ENCODE data around the gene ZNF469.

The ZNF469 gene

DNA sequence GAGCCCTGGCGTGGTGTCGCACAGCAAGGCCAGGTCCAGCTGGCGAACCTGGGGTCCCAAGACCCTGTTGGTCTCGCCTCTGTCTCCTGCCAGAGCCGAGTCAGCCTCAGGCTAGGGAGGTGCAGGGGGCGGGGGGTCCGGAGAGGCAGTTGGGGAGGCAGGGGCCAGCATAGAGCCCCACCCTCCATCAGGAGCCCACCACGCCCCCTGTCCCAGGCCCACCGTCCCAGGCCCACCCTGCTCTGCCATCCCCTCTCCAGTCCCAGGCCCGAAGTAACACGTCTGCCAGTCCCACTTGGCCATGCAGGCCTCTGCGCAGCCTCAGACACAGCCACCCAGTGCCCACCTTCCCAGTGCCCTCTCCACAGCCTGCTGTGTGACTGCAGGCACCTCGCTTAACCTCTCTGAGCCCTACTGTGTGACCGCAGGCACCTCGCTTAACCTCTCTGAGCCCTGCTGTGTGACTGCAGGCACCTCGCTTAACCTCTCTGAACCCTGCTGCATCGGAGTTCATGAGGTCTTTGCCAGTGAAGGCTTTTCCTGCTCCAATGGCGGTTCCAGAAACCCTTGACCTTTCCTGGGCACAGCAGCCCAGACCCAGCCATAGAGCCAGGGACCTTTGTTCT, 29.3 kb downstream of the ZNF469 start:
- no peak for DNase-seq

DNA sequence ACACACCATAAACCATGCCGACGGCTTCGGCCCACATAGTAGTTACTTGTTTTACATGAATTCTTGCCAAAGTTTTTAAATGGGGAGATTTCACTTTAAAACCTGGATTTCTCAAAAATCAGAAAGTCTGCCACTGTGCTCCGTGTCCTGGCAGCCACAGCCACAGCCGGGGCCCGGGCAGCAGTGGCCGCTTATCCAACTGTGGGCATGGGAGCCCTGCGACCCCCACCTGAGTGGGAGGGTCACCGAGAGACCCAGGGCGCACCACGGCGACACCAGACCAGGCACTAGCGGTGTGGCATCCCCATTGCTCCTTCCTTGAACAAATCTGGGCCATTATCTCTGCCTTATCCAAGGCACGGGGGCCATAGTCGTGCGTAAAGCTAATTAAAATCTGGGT, 30.0 kb downstream of the ZNF469 start:
- no peak for DNase-seq

DNA sequence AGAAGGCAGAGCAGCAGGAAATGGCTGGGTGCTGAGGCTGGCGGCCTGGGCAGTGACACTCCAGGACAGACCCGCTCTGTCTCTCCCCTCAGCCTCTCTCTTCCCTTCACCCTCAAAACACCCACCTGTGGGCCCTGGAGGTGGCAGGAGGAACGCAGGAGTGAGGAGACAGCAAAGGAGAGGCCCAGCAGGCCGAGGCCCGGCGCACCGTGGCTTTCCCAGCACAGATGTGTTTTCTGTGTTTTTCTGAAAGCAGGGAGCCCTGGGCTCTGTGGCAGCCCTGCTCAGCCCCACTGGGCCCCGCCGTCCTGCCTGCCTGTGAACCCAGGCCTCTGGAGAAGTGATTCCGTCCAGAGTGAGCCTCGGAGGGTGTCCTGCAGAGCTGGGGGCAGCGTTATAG, 30.5 kb downstream of the ZNF469 start:
- DNase-seq: no peak

DNA sequence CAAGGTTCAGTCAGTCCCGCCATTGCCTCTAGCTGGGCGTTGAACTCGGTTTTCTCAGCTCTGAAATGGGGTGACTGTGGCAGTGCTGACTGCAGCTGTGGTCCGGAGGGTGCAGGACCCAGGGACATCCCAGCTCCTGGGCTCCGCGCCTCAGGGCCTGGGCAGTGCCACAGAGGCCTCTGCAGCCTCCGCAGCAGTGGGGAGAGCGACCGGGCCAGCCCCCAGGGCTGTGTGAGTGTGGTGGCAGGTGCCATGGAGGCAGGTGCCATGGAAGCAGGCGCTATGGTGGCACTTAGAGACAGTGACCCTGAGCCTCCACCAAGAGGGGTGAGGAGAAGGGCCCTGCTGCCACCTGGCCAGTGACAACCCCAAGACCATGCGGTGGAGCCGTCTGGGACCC, 30.9 kb downstream of the ZNF469 start:
- no peak for DNase-seq

DNA sequence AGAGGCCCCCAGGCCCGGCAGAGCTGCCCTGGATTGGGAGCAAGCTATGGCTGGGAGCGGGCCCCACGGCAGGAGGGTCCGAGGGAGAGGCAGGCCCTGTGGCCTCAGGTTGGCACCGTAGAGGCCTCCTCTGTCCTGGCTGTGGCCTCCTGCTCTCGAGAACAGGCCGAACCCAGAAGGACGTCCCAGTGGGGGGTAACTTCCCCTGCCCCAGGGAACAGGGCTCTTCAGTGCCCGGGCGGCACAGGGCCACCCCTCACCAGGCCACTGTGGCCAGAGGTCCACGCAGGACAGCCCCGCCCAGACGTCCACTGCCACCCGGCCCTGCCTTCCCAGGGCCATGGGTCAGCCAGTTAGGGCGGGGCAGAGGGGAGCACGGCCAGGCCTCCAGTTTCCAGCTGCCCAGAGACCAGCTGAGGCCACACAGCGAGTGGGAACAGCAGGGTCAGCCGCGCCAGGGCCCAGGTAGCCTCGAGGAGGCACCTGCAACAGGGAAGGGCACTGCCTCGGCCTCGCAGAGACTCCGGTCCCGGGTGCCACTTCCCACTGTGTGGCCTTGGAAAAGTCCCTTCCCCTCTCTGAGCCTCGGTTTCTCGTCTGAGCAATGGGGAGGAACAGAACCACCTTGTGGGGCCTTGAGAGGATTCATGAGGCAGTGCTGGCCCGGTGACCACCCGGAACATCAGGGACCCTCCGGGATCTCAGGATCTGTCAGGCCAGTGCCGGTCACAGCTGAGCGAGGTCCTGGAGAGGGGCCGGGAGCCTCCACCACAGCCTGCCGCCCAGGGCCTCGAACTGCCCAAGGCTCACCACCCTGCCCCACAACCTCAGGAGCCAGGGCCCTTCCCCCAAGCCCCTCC, 32.0 kb downstream of the ZNF469 start:
- no peak for DNase-seq

DNA sequence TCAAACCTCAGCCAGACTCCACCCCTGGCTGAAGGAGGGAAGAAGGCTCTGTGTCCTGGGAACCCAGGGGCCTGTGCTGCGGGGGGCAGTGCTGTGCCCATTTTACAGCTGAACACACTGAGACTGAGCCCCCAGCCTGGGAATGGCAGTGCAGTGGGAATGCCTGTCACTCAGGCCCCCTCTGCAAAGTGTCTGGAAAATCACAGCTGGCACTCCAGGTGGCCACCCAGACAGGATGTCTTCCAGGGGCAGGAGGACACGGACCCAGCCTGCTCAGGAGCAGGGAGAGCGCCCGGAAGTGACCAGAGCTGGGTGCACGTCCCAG, 32.6 kb downstream of the ZNF469 start:
- no peak for DNase-seq

DNA sequence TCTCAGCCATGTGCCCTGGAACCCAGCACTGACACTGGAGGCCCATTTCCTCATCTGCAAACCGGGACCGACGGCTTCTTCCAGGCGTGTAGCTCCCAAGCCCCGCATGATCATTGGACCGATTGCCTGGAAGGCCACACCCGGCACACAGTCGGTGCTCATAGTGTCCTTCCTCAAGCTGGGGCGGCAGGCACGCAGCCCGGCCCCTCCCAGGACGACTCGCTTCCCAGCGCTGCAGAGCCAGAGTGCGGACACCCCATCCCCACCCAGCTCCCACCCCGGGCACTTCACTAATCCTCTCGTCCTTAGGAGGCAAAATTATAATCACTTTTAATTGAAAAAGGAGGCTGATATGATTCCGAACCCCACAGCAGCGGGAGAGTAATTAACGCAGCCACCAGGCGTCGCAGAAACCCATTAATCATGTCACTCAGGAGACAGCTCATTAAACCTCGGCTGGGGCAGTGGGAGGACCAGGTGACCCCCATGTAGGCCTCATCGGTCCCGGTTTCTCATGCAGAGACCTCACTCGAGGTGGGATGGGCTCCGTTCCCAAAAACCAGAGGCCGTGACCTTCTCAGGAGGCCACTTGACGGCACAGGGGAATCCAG, 33.1 kb downstream of the ZNF469 start:
- no peak for DNase-seq

DNA sequence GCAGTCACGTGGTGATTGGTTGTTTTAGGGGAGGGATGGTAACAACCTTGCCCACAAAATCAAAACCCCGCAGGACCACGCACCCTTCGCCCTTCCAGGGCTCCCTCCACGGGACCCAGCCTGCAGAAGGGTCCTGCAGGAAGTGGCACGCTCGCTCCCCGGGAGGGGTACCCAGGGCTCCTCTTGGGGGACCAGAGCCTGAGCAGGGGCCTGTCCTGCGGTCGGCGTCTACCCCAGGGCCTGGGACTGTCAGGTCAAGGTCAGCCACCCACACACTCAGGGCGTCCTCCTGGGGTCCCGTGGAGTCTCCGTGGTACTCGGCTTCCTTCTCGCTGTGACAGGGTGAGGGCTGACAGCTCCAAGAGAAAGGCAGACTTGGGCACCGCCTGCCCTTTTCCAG, 33.9 kb downstream of the ZNF469 start:
- DNase-seq: no peak

DNA sequence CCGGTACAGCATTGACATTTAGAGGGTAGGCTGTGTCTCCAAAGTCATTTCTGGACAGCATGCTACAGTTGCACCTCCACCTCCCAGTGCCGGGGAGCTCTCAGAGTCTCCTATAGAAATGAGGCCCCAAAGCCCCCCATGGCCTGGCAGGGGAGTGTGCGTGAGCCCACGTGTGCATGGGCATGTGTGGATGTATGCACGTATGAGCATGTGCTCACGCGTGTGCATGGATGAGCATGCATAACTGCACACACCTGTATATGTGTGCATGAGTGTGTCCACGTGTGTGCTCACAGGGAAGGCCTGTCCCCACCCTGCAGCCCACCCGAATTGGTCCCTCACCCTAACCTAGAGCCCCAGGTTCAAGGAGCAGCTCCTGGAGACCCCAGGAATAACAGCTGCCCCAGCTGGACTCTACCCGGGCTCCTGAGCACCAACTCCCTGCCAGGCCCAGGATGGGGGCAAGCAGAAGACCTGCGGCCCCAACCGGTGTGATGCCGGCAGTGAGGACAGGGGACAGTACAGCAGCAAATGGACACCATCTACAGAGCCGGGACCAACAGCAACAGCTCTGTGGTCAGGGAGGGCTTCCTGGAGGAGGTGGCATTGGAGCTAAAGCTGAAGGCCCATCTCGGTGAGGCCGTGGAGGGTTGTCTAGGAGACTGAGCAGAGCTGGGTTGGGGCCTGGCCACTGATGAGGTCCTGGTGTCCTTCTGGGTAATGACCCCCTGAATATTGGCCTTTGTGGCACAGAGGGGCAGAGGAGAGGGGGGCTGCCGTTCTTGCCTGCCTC, 35.1 kb downstream of the ZNF469 start:
- no peak for DNase-seq

DNA sequence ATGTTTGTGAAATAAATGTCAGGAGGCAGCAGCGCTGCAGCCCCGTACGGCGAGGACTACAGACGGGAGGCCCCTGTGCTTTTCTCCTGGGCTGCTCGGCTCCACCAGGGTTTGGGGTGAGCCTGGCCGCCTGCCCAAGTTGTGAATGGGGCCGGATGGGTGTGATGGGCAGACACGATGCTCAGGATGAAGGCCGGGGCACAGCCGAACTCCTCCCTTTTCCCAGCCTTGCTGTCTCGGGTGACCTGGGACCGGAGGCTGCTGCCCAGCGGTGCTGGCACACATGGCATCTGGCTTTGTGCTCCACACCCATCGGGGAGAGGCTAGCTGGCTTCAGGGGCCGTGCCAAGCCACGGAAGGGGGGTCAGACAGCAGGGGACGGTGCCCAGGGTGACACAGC, 36.1 kb downstream of the ZNF469 start:
- DNase-seq: no peak

DNA sequence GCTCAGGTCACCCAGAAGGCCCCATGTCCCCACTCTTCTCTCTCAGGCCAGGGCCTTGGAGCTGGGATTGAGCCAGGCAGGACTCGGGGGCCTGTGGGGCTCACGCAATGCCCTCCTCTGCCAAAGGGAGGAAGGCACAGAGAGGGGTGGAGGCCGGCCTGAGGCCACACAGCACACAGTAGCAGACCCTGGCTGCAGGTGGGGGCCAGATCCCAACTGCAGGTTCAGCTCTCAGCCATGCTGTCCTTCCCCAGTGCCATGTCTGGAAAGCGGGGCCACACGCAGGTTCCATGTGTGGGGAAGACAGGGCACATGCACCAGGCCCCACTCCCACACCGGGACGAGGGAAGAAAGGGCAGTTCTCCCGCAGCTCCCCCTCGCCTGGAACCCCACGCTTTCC, 37.0 kb downstream of the ZNF469 start:
- DNase-seq: no peak

DNA sequence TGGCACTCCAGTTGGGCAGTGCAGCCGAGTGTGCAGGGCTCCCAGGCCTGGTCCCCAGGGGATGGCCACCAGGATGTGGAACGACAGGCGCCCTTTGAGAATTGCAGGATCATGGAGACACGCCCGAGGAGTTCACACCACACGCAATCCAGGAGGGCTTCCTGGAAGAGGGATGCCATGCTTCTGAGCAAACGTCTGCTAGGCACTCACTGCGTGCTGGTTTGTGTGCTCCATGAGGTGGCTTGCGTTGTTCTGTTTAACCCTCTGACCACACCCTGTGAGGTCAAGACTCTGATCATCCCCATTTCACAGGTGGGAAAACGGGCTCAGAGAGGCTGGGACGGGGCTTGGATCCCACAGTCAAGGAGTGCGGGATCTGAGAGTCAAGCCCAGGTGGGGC, 37.7 kb downstream of the ZNF469 start:
- no peak for DNase-seq

DNA sequence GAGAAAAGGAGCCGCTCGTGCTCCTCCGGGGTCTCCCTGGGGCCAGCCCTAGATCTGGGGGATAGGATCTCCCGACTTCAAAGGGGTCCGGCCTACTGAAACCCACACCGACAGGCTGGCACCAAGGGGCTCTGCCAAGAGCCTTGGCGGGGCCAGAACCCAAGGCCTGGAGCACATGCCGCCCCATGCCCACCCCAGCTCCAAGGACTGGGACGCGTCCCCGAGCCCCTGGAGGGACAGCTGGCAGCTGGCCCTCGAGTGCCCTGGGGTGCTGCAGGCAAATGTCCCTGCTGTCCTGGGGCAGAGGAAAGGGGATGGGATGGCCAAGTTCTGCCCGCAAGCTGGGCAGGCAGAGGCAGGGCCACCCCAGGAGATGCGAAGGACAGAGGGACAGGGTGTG, 38.5 kb downstream of the ZNF469 start:
- no peak for DNase-seq

DNA sequence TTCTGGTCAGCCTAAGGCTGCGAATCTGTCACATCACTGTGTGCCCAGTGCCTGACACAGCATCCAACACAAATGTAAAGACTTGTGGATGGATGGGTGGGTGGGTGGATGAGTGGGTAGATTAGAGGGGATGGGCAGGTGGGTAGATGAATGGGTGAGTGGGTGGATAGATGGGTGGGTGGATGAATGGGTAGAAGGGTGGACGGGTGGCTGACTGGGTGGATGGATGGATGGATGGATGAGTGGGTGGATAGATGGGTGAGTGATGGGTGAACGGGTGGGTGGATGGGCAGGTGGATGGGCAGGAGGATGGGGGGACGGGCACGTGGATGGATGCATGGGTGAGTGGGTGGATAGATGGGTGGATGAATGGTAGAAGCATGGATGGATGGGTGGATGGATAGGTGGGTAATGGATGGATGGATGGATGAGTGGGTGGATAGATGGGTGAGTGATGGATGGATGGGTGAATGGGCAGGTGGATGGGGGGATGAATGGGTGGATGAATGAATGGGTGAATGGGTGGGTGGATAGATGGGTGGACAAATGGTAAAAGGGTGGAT, 39.2 kb downstream of the ZNF469 start:
- DNase-seq: no peak

DNA sequence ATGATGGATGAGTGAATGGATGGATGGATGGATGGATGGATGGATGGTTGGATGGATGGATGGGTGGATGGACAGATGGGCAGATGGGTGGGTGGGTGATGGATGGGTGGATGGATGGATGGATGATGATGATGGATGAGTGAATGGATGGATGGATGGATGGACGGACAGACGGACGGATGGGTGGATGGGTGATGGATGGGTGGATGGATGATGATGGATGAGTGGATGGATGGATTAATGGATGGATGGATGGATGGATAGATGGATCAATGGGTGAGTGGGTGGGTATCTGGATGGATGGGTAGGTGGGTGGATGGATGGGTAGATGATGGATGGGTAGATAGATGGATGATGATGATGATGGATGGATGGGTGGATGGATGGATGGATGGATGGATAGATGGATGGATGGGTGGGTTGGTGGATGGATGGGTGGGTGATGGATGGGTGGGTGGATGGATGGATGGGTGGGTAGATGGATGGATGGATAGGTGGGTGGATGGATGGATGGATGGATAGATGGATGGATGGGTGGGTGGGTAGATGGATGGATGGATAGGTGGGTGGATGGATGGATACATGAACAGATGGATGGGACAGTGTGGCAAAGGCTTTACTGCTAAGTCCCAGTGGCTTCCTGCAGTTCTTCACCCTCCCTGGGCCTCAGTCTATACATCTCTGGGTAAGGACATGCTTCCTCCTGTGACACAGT, 40.1 kb downstream of the ZNF469 start:
- no peak for DNase-seq

DNA sequence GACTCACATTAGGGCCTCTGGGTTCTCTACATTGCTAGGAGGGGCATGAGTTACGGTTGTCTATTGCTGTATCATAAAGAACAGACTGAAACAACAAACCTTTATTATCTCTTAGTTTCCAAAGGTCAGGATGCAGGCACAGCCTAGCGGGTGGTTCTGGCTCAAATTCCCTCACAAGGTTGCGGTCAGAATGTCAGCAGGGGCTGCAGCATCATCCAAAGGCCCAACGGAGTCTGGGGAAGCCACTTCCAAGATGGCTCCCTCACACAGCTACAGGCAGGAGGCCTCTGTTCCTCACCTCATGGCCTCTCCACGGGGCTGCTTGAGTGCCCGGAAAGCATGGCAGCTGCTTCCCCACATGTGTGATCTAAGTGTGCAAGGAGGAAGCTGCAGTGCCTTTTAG, 40.7 kb downstream of the ZNF469 start:
- no peak for DNase-seq

DNA sequence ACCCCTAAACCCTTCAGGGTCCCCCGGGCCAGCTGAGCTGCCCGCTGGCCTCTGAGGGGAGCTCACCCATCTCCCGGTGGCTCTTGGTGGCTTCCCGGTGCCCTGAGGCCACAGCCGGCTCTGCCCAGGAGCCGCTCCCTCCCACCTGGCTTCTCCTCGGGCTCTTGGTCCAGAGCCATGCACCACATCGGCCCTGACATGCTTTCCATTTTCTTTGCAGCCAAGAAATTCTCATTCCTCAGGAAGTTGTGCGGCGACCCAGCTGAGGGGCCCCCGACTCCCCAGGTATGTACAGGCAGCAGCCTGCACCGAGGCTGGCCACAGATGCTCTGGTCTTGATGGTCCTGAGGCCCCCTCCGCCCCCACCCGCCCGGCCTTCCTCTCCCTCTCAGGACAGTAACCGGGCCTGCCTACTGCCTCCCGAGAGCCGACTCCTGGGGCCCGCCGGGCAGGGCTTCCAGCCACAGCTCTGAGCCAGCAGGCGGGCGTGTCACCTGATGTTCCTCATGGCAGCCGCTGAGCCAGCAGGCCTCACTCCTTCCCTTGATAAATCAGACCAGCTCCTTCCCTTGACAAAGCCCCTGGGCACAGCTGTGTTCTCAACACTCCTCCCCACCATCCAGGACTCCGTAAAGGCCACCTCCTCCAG, 42.0 kb downstream of the ZNF469 start:
- no peak for DNase-seq

DNA sequence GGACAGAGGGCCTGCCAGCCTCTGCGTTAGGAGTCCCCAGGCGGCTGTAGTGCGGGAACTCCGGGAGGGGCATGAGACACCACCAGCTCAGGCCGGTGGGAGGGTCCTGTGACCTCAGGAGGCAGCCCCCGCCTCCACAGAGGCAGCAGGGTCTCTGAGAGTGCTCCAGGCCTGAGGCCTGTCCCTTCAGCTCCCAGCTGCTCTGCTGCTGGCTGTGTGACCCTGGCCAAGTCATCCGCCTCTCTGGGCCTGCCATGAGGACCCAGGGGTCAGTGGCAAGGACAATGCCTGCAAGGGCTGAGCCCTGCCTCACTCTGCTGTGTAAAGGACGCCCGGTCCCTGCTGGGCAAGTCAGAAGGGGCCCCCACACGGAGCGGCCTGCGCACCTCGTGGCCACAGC, 43.3 kb downstream of the ZNF469 start:
- DNase-seq: no peak

DNA sequence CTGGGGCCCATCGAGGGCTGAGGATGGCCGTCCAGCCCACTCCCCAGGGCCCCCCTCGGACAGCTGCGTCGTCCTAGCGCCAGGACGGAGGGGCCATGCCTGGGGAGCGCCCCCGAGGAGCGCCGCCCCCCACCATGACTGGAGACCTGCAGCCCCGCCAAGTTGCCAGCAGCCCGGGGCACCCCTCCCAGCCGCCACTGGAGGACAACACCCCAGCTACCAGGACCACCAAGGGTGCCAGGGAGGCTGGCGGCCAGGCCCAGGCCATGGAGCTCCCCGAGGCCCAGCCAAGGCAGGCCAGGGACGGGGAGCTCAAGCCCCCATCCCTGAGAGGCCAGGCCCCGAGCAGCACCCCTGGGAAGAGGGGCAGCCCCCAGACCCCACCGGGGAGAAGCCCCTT, 44.6 kb downstream of the ZNF469 start:
- no peak for DNase-seq

DNA sequence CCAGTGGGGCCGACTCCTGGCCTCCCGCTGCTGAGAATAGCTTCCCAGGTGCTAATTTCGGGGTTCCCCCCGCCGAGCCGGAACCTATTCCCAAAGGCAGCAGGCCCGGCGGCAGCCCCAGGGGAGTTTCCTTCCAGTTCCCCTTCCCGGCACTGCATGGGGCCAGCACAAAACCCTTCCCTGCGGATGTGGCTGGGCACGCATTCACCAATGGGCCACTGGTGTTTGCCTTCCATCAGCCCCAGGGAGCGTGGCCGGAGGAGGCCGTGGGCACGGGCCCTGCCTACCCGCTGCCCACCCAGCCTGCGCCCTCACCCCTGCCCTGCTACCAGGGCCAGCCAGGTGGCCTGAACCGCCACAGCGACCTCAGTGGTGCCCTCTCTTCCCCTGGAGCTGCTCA, 45.4 kb downstream of the ZNF469 start:
- no peak for DNase-seq

DNA sequence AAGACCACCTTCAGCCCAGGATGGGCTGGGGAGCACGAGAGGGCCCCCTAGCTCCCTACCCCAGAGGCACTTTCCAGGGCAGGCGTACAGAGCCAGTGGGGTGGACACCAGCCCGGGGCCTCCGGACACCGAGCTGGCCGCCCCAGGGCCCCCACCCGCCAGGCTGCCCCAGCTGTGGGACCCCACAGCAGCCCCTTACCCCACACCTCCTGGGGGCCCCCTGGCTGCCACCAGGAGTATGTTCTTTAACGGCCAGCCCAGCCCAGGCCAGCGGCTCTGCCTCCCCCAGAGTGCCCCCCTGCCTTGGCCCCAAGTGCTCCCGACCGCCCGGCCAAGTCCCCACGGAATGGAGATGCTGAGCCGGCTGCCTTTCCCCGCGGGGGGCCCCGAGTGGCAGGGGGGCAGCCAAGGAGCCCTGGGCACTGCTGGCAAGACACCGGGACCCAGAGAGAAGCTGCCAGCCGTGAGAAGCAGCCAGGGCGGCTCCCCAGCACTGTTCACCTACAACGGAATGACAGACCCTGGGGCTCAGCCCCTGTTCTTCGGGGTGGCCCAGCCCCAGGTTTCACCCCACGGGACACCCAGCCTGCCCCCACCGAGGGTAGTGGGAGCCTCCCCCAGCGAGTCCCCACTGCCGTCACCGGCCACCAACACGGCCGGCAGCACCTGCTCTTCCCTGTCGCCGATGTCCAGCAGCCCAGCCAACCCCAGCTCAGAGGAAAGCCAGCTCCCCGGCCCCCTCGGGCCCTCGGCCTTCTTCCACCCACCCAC, 46.0 kb downstream of the ZNF469 start:
- DNase-seq: no peak
